Neutrophil (primary cell): ENCODE data around the gene MRPL33.

Experiments
- H3K27ac ChIP-seq: fragments of 200-600 bp; sonication (generic); 2 replicates; pipeline ENCODE4 v1.5.1; 2016; ENCODE audit warnings: mild to moderate bottlenecking, moderate library complexity
- H3K27me3 ChIP-seq: fragments of 200-600 bp; sonication (generic); 2 replicates; pipeline ENCODE4 v1.6.0; 2016; ENCODE audit warnings: mild to moderate bottlenecking
- H3K36me3 ChIP-seq: fragments of 200-600 bp; sonication (generic); 2 replicates; pipeline ENCODE4 v1.5.1; 2017
- H3K4me1 ChIP-seq, 2 experiments: fragments of 200-600 bp in 1 of 2; sonication (generic) in 1 of 2; 1 replicate in 1 of 2; 2 replicates in 1 of 2; pipeline versions ENCODE4 v1.5.1 to v1.6.1; 2013 to 2016; ENCODE audit warnings: low read depth in 1 of 2, low read length in 1 of 2, mild to moderate bottlenecking in 1 of 2, moderate library complexity in 1 of 2; ENCODE audit not compliant: control insufficient read depth in 1 of 2, insufficient read depth in 1 of 2
- H3K4me3 ChIP-seq, 2 experiments: fragments of 200-600 bp in 1 of 2; sonication (generic) in 1 of 2; 1 replicate in 1 of 2; 2 replicates in 1 of 2; pipeline ENCODE4 v1.5.1; 2013 to 2016; ENCODE audit warnings: low read depth in 1 of 2, low read length in 1 of 2, mild to moderate bottlenecking in 1 of 2, moderate library complexity in 1 of 2
- H3K9me3 ChIP-seq: fragments of 200-600 bp; sonication (generic); 2 replicates; pipeline ENCODE4 v1.5.1; 2016
- TF ChIP-seq, protein P1 (sequence below): fragments of 200-600 bp; sonication (generic); IDR thresholded peaks from 2 replicates; pipeline ENCODE4 v1.5.1; 2016; ENCODE audit warnings: antibody characterized with exemption

The MRPL33 gene

GRCh38 chr2:27727257-27727656 lies 44.3 kb upstream of the MRPL33 start:
- Histone ChIP-seq H3K4me3 (no peak overlapping the region), H3K27ac (no peak overlapping the region), H3K27me3 (no peaks in the 10 kb centered on the region), H3K4me1 (no peaks in the 10 kb centered on the region), H3K9me3 (no peaks in the 10 kb centered on the region), H3K36me3 (no peaks in the 10 kb centered on the region)
- TF ChIP-seq, protein P1, sequence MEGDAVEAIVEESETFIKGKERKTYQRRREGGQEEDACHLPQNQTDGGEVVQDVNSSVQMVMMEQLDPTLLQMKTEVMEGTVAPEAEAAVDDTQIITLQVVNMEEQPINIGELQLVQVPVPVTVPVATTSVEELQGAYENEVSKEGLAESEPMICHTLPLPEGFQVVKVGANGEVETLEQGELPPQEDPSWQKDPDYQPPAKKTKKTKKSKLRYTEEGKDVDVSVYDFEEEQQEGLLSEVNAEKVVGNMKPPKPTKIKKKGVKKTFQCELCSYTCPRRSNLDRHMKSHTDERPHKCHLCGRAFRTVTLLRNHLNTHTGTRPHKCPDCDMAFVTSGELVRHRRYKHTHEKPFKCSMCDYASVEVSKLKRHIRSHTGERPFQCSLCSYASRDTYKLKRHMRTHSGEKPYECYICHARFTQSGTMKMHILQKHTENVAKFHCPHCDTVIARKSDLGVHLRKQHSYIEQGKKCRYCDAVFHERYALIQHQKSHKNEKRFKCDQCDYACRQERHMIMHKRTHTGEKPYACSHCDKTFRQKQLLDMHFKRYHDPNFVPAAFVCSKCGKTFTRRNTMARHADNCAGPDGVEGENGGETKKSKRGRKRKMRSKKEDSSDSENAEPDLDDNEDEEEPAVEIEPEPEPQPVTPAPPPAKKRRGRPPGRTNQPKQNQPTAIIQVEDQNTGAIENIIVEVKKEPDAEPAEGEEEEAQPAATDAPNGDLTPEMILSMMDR, result no peak

GRCh38 chr2:27728081-27728858 lies 43.2 kb upstream of the MRPL33 start:
- H3K27me3 ChIP-seq, result no peaks in the 10 kb centered on the region
- H3K4me1 ChIP-seq, result no peaks in the 10 kb centered on the region
- no peaks in the 10 kb centered on the region for H3K36me3 ChIP-seq
- H3K4me3 ChIP-seq, result no peak overlapping the region
- H3K9me3 ChIP-seq, result no peaks in the 10 kb centered on the region
- H3K27ac ChIP-seq, result no peak overlapping the region
- TF ChIP-seq, protein P1, result no peak

DNA sequence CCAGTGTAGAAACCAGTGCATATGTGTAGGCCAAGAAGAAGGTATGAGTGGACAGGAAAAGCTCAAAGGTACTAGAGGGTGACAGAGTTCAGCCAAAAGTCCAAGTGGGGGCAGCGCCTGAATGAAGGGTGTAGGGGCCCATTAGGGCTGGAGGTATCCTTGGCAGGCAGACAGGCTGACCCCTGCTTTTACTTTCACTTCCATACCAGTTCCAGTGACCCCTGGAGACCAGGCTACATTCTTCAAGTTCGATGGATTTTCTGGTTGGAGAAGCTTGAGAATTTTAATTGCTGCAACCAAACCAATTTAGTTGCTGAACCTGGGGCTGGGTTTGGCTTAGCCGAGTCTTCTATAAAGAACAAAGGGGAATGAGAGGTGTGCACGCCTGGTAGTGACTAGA lies 42.3 kb upstream of the MRPL33 start:
- TF ChIP-seq, protein P1, result no peak
- Histone ChIP-seq H3K27ac (no peak overlapping the region), H3K27me3 (peaks cover 2% of the 10 kb centered on the region), H3K9me3 (no peaks in the 10 kb centered on the region), H3K4me1 (no peaks in the 10 kb centered on the region), H3K36me3 (no peaks in the 10 kb centered on the region), H3K4me3 (no peak overlapping the region)

- Histone ChIP-seq H3K9me3 (no peaks in the 10 kb centered on the region), H3K36me3 (no peaks in the 10 kb centered on the region), H3K27me3 (peaks cover 6% of the 10 kb centered on the region), H3K27ac (no peak overlapping the region), H3K4me1 (no peaks in the 10 kb centered on the region), H3K4me3 (no peak overlapping the region)
- TF ChIP-seq, protein P1, result no peak
Observed at GRCh38 chr2:27729614-27730013, 41.9 kb upstream of the MRPL33 start.

DNA sequence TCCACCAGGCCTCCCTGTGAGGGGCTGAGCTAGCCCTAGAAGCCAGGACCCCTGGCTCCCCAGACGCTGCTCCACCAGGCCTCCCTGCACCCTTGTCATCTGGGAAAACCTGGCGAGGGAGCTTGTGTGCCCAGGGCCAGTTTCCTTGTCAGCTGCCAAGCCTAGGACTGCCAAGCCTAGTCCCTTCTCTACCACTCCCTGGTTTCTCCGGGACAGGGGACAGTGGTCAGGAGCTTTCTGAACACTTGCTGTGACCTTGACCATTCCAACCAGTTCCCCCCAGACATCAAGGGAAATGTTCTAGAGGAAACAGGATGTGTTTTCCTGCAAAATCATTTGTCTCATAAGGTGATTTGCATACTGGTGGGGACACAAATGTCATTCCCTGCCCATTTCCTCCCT lies 41.3 kb upstream of the MRPL33 start:
- TF ChIP-seq, protein P1, result no peak
- Histone ChIP-seq H3K4me3 (no peak overlapping the region), H3K36me3 (no peaks in the 10 kb centered on the region), H3K4me1 (peaks cover 3% of the 10 kb centered on the region in 2 experiments), H3K27ac (no peak overlapping the region), H3K27me3 (peaks cover 13% of the 10 kb centered on the region), H3K9me3 (no peaks in the 10 kb centered on the region)
